HG03135 (cell line): ENCODE data around the gene GFPT1.
"Not testable (repeated sequence)": the region's sequence is repeated elsewhere in the genome, so short reads cannot be mapped to it uniquely, and the experiment has no call there.

Experiments used
- ATAC-seq: cut with Tn5 transposase; IDR thresholded peaks from one replicate; pipeline ENCODE4 v1.9.1; 2021; ENCODE audit warnings: mild to moderate bottlenecking, moderate library complexity; ENCODE audit not compliant: unreplicated experiment

The GFPT1 gene

DNA sequence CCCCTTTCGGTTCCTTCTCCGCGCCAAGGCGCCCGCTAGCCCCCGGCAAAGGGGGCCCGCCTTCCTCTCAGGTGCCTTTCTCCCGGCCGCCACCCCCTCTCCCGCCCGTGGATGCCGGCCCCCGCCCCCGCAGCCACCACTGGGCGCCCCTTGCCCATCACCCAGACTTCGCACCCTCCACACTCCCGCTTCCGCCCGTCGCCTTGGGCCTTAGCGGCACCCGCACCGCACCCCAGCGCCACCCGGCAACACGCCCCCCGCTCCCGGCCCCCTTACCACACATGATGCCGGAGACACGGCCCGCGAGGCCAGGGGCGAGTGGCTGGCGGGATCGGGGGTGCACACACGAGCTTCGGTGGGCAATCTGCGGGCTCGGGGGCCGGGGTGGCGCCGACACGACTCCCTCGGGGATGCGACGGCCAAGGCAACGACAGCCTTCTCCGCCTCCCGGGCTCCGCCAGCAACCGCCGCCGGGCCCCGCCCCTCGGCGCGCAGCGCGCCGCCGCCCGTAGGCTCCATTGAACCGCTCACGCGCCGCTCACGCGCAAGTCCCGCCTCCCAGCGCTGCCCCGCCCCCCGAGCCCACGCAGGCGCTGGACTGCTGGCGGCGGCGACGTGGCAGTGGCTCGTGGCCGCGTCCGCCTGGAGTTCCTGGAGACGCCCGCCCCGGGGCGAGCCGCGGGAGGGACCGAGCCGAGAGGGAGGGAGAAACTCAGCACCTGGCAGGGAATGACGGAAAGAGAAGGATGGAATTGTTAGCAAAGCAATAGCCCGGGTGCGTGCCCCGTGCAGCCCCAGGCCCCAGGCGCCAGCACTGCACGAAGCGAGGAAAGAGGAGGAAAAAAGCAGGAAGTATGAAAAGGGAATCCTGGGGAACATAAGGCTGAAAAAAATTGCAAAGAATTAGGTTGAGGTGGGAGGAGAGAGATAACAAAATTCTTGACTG, at the start of gene GFPT1:
Gene GFPT1 (minus strand): TSS at position 439 of the 946 bp plus-strand sequence. CDS start 156 bp downstream, at position 283.
- ATAC-seq: peak; percentile 87

DNA sequence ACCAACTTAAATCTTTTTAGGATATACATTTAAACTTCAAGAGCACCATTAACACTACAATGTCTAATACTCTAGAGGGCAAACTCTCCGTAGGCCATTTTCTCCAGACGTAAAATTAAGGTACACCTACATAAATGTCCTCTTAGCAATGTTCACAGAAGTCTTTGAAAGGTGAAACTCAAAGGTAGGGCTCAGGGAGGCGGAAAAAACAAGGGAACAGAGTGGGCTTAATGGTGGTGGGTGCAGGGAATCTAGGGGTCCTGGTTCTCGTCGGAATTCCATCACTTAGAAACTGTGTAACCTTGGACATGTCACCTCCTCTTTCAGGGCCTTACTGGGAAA, 49.5 kb upstream of the GFPT1 start:
- peak; percentile 10 for ATAC-seq

DNA sequence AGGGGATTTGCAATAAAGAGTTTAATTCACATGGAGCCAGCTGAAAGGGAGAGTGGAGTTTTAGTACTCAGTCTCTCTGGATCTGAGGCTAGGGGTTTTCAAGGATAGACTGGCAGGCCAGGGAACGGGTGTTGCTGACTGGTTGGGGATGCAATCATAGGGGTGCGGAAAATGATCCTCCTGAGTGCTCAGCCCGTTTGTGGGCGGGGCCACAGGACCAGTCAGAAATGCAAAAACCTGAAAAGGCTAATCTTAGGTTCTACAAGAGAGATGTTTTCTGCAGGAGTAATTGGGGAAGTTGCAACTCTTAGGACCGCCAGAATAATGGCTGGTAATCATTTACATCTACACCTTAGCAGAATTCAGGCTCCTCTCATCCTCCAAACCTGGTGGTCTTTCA, 47.7 kb upstream of the GFPT1 start:
- ATAC-seq: no peak

DNA sequence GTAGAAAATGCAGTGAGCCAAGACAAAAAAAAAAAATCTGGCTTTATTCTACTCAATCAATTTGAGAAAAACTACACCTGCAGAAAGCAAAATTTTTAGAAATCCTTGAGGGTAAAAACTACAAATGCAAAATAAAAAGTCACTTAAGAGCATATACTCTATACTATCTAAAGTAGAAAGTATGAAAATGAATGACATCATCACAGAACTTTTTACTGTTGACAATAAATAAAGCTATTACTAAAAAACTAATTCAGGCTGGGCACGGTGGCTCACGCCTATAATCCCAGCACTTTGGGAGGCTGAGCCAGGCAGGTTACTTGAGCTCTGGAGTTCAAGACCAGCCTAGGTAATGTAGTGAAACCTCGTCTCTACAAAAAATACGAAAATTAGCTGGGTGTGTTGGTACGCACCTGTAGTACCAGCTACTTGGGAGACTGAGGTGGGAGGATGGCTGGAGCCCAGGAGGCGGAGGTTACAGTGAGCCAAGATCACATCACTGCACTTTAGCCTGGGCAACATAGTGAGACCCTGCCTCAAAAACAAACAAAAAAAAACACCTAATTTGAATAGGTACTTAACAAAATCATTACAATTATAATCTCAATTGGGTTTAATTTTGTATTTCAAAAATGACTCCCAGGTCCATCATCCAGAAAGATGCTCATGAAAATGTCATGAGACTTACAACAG, 42.6 kb upstream of the GFPT1 start:
- no peak for ATAC-seq

DNA sequence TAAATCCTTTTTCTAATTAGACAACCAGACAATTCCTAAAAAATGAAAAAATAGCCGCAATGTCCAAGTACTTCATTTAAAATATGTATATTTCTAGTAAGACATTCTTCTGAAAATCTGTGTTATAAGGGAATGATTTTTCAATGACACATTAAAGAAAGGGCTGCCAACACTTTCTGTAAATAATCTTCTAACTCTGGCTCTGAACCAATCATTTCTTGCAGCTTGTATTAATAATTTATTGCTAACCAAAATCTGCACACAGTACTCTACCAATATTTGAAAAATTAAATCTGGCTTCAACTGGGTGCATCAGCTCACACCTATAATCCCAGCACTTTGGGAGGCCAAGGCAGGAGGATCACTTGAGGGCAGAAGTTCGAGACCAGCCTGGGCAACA, 42.0 kb upstream of the GFPT1 start:
- no peak for ATAC-seq

DNA sequence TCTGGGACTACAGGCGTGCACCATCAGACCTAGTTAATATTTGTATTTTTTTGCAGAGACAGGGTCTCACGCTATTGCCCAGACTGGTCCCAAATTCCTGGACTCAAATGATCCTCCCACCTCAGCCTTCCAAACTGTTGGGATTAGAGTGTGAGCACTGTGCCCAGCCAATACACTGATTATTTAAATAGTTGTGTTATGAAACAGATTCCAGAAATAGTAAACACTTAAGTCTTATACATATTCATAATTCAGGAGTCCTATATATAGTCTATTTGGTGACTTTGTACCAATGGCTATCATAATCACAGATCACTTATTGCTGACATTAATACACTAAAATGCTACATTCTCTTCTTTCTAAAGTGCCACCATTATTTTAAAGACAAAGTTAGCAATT, 37.4 kb upstream of the GFPT1 start:
- ATAC-seq: no peak

DNA sequence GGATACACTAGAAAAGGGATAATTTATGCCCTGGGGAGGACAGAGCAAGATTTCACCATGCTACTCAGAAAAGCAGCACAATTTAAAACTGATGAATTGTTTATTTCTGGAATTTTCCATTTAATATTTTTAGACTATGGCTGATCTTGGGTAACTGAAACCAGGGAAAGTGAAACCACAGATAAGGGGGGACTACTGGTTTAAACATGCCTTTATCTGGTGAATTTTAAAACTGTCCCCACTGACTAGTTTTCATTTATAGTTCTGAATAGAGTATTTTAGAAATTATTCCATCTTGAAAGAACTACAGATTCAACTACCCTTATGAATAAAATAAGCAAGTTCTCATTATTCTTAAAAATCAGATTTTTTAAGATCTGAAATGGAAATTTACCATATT, 35.2 kb upstream of the GFPT1 start:
- no peak for ATAC-seq

DNA sequence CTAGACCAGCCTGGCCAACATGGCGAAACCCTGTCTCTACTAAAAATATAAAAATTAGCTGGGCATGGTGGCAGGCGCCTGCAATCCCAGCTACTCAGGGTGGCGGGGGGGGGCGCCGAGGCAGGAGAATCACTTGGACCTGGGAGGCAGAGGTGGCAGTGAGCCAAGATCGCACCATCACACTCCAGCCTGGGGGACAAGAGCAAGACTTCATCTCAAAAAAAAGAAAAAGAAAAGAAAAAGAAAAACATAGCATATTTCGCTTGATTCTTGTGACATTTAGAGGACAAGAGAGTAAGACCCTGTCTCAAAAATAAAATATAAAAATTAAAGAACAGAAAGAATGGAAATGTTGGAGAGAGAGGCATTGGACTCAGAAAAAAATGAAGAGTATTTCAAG, 32.1 kb upstream of the GFPT1 start:
- not testable (repeated sequence) for ATAC-seq

DNA sequence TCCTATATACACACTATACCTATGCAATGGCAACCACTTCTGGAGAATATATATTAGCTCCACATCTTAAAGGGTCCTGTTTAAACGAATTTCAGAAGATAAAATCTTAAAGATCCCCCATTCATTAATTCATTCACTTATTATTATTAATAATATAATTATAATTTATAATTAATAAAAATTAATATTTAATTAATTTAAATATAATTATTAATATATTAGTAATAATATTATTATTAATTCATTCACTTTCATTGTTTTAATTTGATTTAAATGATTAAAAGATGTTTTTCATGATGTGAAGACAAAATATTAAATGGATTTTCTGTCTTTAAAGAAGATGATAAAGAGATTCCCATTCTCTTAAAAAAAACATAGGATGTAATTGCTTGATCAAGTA, 29.1 kb upstream of the GFPT1 start:
- no peak for ATAC-seq

DNA sequence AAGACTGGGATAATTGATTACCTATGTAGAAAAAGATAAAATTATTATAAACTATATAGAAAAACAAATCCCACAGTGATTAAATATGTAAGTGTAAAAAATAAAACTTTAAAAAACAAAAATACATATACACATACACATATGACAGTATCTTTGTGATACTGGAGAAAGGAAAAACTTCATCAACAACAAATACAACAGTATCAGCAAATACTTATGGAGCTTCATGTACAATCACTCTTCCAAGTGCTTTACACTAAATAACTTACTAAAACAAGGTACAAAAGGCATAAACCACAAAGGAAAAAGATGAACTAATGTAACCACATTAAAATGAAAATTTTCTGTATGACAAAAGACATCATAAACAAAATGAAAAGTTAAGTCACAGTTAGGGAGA, 24.1 kb upstream of the GFPT1 start:
- ATAC-seq: no peak

DNA sequence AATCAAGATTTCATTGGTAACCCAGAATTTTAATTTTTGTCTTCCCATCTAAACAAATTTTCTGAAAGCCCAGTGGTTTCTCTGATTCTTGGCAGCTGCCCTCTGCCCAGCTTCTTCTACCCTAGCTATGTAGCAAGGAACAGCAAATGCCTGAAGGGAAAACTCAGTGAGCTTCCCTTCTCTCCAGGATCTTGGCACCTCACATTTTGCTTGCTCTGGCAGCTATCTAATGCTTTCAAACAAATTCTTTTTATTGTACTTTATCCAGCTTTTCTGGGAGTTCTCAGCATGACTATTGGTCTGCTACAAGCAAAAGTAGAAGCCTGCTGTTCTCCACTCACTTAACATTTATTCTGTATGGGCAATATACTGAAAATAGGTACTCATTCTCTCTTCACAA, 18.3 kb upstream of the GFPT1 start:
- ATAC-seq: no peak

DNA sequence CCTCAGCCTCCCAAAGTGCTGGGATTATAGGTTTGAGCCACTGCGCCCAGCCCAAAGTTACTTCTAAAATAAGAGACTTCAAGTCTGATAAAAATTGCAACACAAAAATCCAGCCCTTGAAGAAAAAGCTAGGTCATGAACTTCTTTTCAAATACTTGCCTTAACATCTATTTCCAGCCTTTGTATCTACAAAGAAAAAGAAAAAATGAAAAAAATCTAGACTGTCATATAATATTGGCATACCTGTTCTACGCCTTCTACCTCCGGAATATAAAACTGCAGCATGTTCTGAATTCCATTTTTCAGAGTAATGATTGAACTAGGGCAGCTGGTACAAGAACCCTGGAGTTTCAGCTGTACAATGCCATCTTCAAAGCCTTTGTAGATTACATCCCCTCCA, 13.1 kb upstream of the GFPT1 start:
- no peak for ATAC-seq

DNA sequence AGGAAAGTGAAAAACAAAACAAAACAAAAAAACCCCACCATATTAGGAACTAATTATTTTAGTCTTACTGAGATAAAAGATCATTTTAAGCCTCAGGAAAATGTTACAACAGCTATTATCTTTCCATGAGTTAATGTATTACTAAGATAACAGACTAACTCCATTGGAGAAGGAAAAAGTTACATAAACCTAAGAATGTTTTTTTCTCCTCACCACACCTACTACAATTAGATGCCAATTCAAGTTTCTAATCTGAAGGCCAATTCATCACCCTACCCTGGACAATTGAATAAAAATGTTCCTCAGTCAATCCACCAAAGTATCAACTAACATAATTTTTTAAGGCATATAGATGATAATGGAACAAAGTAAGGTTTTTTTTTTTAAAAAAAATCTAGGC, 10.2 kb upstream of the GFPT1 start:
- no peak for ATAC-seq

DNA sequence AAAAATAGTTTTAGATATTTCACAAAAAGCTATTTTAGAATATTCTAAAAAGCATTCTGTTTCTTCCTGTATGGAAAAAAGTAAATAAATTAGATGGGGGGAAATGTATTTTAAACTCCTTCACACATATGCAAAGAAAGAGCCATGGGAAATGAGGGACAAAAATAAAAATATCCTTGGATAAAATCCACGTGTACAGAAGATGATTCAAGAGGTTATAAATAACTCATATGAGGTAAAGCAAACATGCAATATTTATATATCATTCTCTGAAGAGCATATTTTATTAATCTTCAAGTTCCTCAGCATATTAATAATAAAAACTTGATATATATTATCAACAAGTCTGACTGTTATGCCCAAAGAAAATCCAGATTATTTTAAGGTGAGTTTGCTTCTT, 8.8 kb upstream of the GFPT1 start:
- no peak for ATAC-seq

DNA sequence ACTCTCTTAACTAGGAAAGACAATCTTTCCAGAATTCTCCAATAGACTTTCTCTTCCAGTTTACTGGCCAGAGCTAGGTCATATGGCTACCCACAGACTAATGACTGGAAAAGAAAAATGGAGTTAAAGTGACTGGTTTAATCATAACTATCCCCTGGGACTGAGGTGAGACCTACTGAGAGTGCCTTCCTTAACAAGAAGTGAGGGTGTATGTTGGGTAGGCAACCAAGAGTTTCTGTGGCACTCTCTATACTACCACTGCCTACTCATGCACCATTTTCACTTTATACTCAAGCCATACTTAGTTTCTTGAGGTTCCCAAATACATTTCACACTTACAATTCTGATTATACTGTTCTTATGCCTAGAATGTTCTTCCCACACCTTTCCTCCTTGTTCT, 6.9 kb upstream of the GFPT1 start:
- no peak for ATAC-seq

DNA sequence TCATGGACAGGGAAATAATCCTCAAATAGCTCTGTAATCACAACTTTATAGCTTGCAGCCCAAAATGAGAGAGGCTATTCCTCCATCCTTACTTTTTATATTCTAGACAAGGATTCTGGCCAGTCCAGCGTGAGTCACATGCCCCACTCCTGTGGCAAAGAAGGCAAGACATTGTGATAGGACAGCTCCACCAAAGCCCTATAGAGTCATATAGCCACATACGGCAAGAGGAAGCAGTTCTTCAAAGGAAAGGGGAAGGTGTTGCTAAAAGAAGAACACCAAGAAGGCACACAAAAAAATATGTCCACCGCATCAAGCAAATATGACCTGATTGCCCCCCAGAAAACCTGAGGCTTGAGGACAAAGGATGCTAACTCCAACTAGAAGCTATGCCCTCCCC, 3.4 kb upstream of the GFPT1 start:
- no peak for ATAC-seq

DNA sequence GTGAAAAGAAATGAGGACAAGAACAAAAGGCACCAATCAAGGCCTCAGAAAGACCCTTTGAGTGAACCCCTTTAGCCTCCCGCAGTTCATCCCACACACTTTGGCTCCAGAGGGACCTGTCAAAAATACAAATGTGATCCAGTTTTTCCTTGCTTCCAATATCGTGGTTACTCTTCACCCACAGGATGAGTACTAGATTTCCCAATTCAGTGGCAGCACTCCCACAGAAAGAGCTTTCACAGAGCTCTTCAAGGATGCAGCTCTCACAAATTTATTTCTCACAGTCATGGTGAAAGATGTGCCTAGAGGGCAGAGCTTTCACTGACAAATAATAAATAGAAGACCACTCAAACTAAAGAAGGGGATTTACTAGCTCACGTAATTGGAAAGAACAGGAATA, 3.0 kb upstream of the GFPT1 start:
- no peak for ATAC-seq

DNA sequence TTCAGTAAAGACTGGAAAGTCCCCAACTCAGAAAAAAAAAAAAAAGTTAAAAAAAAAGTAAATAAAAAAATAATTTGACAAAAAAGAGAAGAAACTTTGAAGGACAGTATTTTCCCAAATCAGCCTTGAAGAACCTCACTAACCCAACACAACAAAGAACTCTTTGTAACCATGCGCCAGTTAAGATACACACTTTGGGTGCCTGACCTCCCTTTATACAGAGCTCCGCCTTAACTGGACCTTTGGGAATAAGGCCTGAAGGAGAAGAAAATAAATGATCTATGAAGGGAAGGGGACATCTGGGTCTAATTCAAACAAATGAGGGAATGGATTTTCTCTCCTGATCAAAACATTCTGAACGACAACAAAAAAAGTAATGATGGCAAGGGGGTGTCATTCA, 2.2 kb upstream of the GFPT1 start:
- no peak for ATAC-seq

DNA sequence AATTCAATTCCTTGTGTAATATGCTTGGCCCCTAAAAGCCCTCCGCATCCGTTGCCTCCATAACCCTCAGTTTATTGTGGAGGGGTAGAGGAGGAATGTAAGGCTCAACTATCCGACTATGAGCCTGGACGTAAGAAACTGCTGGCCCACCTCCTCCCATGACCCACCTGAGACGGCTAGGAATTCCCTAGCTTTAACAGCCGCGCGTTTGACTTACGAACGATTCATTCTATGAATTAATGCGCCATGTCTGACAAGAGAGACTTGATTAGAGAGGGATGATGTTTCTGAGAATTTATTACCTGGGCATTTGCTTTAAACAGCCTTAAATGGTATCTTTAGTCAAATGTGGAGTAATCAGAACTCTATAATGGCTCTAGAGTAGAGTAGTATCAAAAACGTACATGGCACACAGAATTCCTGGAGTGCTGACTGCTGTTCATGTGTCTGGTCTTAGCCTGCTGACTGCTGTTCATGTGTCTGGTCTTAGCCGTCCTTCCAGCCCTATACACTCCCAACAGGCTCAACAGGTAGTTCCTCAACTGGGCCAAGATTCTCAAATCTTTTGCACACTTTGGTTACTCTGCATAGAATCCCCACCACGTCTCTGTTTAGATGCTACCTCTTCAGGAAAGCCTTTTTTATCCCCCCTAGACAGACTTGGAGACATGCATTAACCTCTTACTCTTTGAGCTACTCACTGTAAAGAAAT, 899 bp upstream of the GFPT1 start:
- ATAC-seq: no peak

DNA sequence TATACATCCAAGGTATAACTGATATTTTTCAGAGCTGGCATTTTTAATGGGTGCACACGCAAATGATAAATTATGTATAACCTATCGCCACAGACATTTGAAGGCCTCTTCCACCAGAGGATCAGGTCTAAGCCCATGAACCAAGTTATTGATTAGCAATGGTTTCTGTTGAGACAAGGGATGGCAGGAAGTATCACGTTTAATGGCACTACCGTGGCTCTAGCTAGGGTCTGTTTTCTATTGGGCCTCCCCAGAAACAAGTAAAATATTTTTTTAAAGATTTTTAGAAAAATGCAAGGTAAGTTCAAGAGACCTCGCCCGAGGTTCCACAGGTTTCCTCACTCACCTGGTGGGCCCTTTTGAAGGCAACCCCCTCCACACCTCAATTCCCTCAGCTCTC, 667 bp downstream of the GFPT1 start:
- ATAC-seq: peak; percentile 13

DNA sequence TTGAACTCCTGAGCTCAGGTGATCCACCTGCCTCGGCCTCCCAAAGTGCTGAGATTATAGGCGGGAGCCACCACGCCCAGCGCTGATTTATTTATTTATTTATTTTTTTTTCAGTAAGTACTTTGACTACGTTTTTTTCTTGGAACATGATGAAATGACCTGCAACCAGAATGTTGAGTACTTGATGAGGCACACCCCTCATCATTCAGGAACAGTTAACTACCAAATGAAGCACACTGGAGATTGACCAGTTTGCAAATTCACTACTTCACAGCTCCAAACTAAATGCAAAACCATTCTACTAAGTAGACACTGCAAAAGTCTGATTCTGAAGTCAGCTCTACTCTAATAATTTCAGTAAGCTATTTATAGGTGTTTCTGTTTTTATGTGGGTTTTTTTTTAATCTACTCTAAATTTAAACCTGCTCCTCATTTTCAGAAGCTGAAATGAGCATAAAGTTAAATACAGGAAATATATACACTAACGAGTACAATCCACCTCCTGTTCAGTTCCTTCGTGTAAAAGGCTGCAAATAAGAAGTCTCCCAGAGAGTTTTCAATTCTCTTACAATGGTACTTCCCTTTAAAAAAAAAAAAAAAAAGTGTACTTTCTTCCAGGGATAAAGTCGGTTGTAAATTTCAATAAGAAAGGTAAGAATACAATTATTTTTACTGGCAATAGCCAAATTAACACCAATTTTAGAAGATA, 1.4 kb downstream of the GFPT1 start:
- ATAC-seq: no peak
